HEK293 (cell line): ENCODE data around the gene TDRD9.

Source experiments
- CTCF ChIA-PET: fragments of 350-600 bp; formaldehyde crosslinking; extraction: SDS; loops from one replicate; lab custom pipeline; 2021; ENCODE audit warnings: antibody characterized with exemption; lab: Yijun Ruan, JAX
- POLR2A ChIA-PET: fragments of 300-600 bp; formaldehyde crosslinking; extraction: SDS; loops from one replicate; lab custom pipeline; 2020; ENCODE audit warnings: antibody characterized with exemption, inconsistent platforms; lab: Yijun Ruan, JAX
- H3K27ac ChIP-seq: fragments of 200-500 bp; sonication (Bioruptor generic); 2 replicates; pipeline ENCODE4 v1.5.1; 2014; ENCODE audit warnings: low read depth, low read length, control low read depth, inconsistent platforms; ENCODE audit errors: extremely low read depth
- H3K36me3 ChIP-seq, 2 experiments: fragments of 200-500 bp in 1 of 2; sonication (Bioruptor generic) in 1 of 2; 1 replicate in 1 of 2; 2 replicates in 1 of 2; pipeline ENCODE4 v1.5.1; 2014 to 2017; ENCODE audit warnings: inconsistent platforms in 2 of 2, low read length in 2 of 2; ENCODE audit not compliant: control insufficient read depth in 2 of 2, insufficient read depth in 1 of 2
- H3K4me1 ChIP-seq: fragments of 200-500 bp; sonication (Bioruptor generic); 2 replicates; pipeline ENCODE4 v1.5.1; 2014; ENCODE audit warnings: mild to moderate bottlenecking, low read length, inconsistent platforms; ENCODE audit not compliant: control insufficient read depth, insufficient read depth
- H3K4me3 ChIP-seq: 2 replicates; pipeline ENCODE4 v1.5.1; 2011; ENCODE audit warnings: low read depth, mild to moderate bottlenecking, control low read depth, low read length, moderate library complexity
- H3K9me3 ChIP-seq: fragments of 200-500 bp; sonication (Bioruptor generic); 2 replicates; pipeline ENCODE4 v1.5.1; 2014; ENCODE audit warnings: low read depth, low read length, inconsistent platforms; ENCODE audit not compliant: control insufficient read depth, insufficient read depth
- BCL6B ChIP-seq: fragments of 450-650 bp; formaldehyde crosslinking; IDR thresholded peaks from 2 replicates; pipeline ENCODE4 v1.5.1; 2017; ENCODE audit warnings: missing biosample characterization, missing genetic modification characterization
- CTCF ChIP-seq: fragments of 450-650 bp; formaldehyde crosslinking; IDR thresholded peaks from 2 replicates; pipeline ENCODE4 v1.5.1; 2016; ENCODE audit warnings: missing biosample characterization, missing genetic modification characterization
- ELK4 ChIP-seq: IDR thresholded peaks from 2 replicates; pipeline ENCODE4 v1.6.1; 2011; ENCODE audit warnings: mild to moderate bottlenecking, low read depth, low read length, borderline replicate concordance
- HOXD13 ChIP-seq: sonication (generic); formaldehyde crosslinking; IDR thresholded peaks from 2 replicates; pipeline ENCODE4 v1.8.0; 2022; ENCODE audit warnings: missing genetic modification reagents, borderline replicate concordance
- INSM2 ChIP-seq: fragments of 450-650 bp; formaldehyde crosslinking; IDR thresholded peaks from 2 replicates; pipeline ENCODE4 v1.5.1; 2016; ENCODE audit warnings: missing biosample characterization, missing genetic modification characterization
- KLF16 ChIP-seq: fragments of 450-650 bp; formaldehyde crosslinking; IDR thresholded peaks from 2 replicates; pipeline ENCODE4 v1.5.1; 2017; ENCODE audit warnings: missing biosample characterization, missing genetic modification characterization
- SALL2 ChIP-seq: fragments of 450-650 bp; formaldehyde crosslinking; IDR thresholded peaks from 2 replicates; pipeline ENCODE4 v1.5.0; 2017; ENCODE audit warnings: missing biosample characterization, mild to moderate bottlenecking, missing genetic modification characterization, borderline replicate concordance
- SCRT2 ChIP-seq: fragments of 450-650 bp; formaldehyde crosslinking; IDR thresholded peaks from 2 replicates; pipeline ENCODE4 v1.5.1; 2016; ENCODE audit warnings: missing biosample characterization, missing genetic modification characterization
- TRIM28 ChIP-seq: IDR thresholded peaks from 2 replicates; pipeline ENCODE4 v1.6.1; 2011; ENCODE audit warnings: low read length, control low read depth, borderline replicate concordance
- ZBTB26 ChIP-seq: fragments of 450-650 bp; formaldehyde crosslinking; optimal IDR thresholded peaks from 2 replicates; pipeline ENCODE3; 2016; ENCODE audit warnings: missing biosample characterization, mild to moderate bottlenecking, missing genetic modification characterization
- ZEB2 ChIP-seq: fragments of 450-650 bp; formaldehyde crosslinking; IDR thresholded peaks from 2 replicates; pipeline ENCODE4 v1.5.1; 2016; ENCODE audit warnings: missing biosample characterization, missing genetic modification characterization
- ZNF112 ChIP-seq: fragments of 450-650 bp; formaldehyde crosslinking; IDR thresholded peaks from 2 replicates; pipeline ENCODE4 v1.5.0; 2017; ENCODE audit warnings: missing biosample characterization, missing genetic modification characterization
- ZNF140 ChIP-seq: fragments of 450-650 bp; formaldehyde crosslinking; IDR thresholded peaks from 2 replicates; pipeline ENCODE4 v1.5.1; 2016; ENCODE audit warnings: missing biosample characterization, missing genetic modification characterization
- ZNF175 ChIP-seq: fragments of 450-650 bp; formaldehyde crosslinking; IDR thresholded peaks from 2 replicates; pipeline ENCODE4 v1.5.1; 2016; ENCODE audit warnings: missing biosample characterization, missing genetic modification characterization
- ZNF19 ChIP-seq: fragments of 450-650 bp; formaldehyde crosslinking; IDR thresholded peaks from 2 replicates; pipeline ENCODE4; 2016; ENCODE audit warnings: missing biosample characterization, missing genetic modification characterization, low read depth
- ZNF280C ChIP-seq: fragments of 450-650 bp; formaldehyde crosslinking; IDR thresholded peaks from 2 replicates; pipeline ENCODE4 v1.5.1; 2016; ENCODE audit warnings: missing biosample characterization, missing genetic modification characterization
- ZNF37A ChIP-seq: fragments of 450-650 bp; IDR thresholded peaks from 2 replicates; pipeline ENCODE4 v1.5.1; 2018; ENCODE audit warnings: missing biosample characterization, missing genetic modification characterization
- ZNF394 ChIP-seq: fragments of 450-650 bp; formaldehyde crosslinking; IDR thresholded peaks from 2 replicates; pipeline ENCODE4 v1.5.1; 2016; ENCODE audit warnings: missing biosample characterization, missing genetic modification characterization, mild to moderate bottlenecking, moderate library complexity, borderline replicate concordance
- ZNF404 ChIP-seq: fragments of 450-650 bp; formaldehyde crosslinking; IDR thresholded peaks from 2 replicates; pipeline ENCODE4 v1.5.1; 2017; ENCODE audit warnings: missing biosample characterization, missing genetic modification characterization
- ZNF473 ChIP-seq: fragments of 450-650 bp; formaldehyde crosslinking; IDR thresholded peaks from 2 replicates; pipeline ENCODE4 v1.5.1; 2017; ENCODE audit warnings: missing biosample characterization, missing genetic modification characterization
- ZNF548 ChIP-seq: fragments of 450-650 bp; formaldehyde crosslinking; IDR thresholded peaks from 2 replicates; pipeline ENCODE4 v1.5.1; 2016; ENCODE audit warnings: missing biosample characterization, missing genetic modification characterization
- ZNF654 ChIP-seq: fragments of 450-650 bp; formaldehyde crosslinking; IDR thresholded peaks from 2 replicates; pipeline ENCODE4 v1.5.1; 2016; ENCODE audit warnings: low read depth, missing biosample characterization, missing genetic modification characterization
- ZNF677 ChIP-seq: fragments of 450-650 bp; IDR thresholded peaks from 2 replicates; pipeline ENCODE4 v1.5.0; 2018; ENCODE audit warnings: missing biosample characterization, mild to moderate bottlenecking, missing genetic modification characterization, moderate library complexity
- ZNF704 ChIP-seq: fragments of 450-650 bp; formaldehyde crosslinking; IDR thresholded peaks from 2 replicates; pipeline ENCODE4 v1.5.1; 2016; ENCODE audit warnings: missing biosample characterization, missing genetic modification characterization
- ZNF707 ChIP-seq: fragments of 450-650 bp; formaldehyde crosslinking; IDR thresholded peaks from 2 replicates; pipeline ENCODE4 v1.5.1; 2016; ENCODE audit warnings: missing biosample characterization, missing genetic modification characterization
- ZSCAN16 ChIP-seq: fragments of 450-650 bp; formaldehyde crosslinking; IDR thresholded peaks from 2 replicates; pipeline ENCODE4 v1.5.1; 2016; ENCODE audit warnings: missing biosample characterization, missing genetic modification characterization

The TDRD9 gene

GRCh38 chr14:103898711-103899110 lies 29.5 kb upstream of the TDRD9 start:
- Histone ChIP-seq H3K4me3 (no peak overlapping the region), H3K36me3 (no peaks in the 10 kb centered on the region), H3K9me3 (no peaks in the 10 kb centered on the region), H3K4me1 (no peaks in the 10 kb centered on the region), H3K27ac (no peak overlapping the region)
- POLR2A ChIA-PET: no interaction called here
- CTCF ChIA-PET: no interaction called here
- TF ChIP-seq ZSCAN16 (tag by site-specific recombination) (no peak), ZNF394 (tag by site-specific recombination) (no peak), ZNF548 (tag by site-specific recombination) (no peak), ELK4 (no peak), ZNF677 (tag by site-specific recombination) (no peak), CTCF (tag by site-specific recombination) (no peak), BCL6B (tag by site-specific recombination) (no peak), ZNF112 (no peak), HOXD13 (CRISPR knock-in tag) (no peak), KLF16 (no peak), ZNF707 (tag by site-specific recombination) (no peak), SALL2 (no peak), ZNF404 (no peak), ZNF140 (tag by site-specific recombination) (no peak)

- H3K4me1 ChIP-seq: no peaks in the 10 kb centered on the region
- no peaks in the 10 kb centered on the region for H3K9me3 ChIP-seq
- ChIA-PET POLR2A (no interaction called here), CTCF (interaction anchor here (0.9 to 3.2 kb wide), 5 partner anchors 11 to 95 kb away, joined by 3 to 53 read pairs (median 17); no protein-coding TSS in a partner anchor)
- no peaks in the 10 kb centered on the region for H3K36me3 ChIP-seq
- no peak overlapping the region for H3K27ac ChIP-seq
- TF ChIP-seq ZNF704 (tag by site-specific recombination) (no peak), ZEB2 (tag by site-specific recombination) (no peak), ZNF280C (no peak), ZNF473 (no peak), ZNF19 (tag by site-specific recombination) (no peak), ZBTB26 (tag by site-specific recombination) (no peak), ZNF175 (tag by site-specific recombination) (no peak), ZNF37A (tag by site-specific recombination) (no peak), ZNF654 (tag by site-specific recombination) (no peak), TRIM28 (no peak), INSM2 (tag by site-specific recombination) (no peak), SCRT2 (tag by site-specific recombination) (no peak)
- no peak overlapping the region for H3K4me3 ChIP-seq
Observed at GRCh38 chr14:103899316-103899715, 28.9 kb upstream of the TDRD9 start.
